Trophoblast cell (in vitro differentiated cells and primary cell): ENCODE data around the gene TMEM255B.
A peak's percentile ranks its signal among the peaks of the same experiment; 100 is the strongest.
"Not testable (repeated sequence)": the region's sequence is repeated elsewhere in the genome, so short reads cannot be mapped to it uniquely, and the experiment has no call there.

Experiments
- DNase-seq, 2 donors: peaks; one replicate each; pipeline ENCODE4 v3.0.0-alpha.2; 2016
- H2AFZ ChIP-seq: 2 replicates; pipeline ENCODE4 v1.6.1; 2013; ENCODE audit warnings: low read length, moderate library complexity, mild to moderate bottlenecking; ENCODE audit not compliant: insufficient read depth, poor library complexity
- H2AK5ac ChIP-seq: 2 replicates; pipeline ENCODE4 v1.6.1; 2013; ENCODE audit warnings: mild to moderate bottlenecking, low read length
- H2BK120ac ChIP-seq: 2 replicates; pipeline ENCODE4 v1.6.1; 2013; ENCODE audit warnings: low read length, mild to moderate bottlenecking, moderate library complexity; ENCODE audit not compliant: insufficient read depth, poor library complexity
- H2BK12ac ChIP-seq: 2 replicates; pipeline ENCODE4 v1.6.1; 2013; ENCODE audit warnings: mild to moderate bottlenecking, low read length, moderate library complexity
- H2BK5ac ChIP-seq: 2 replicates; pipeline ENCODE4 v1.6.1; 2013; ENCODE audit warnings: low read length, low read depth, moderate library complexity, mild to moderate bottlenecking; ENCODE audit not compliant: poor library complexity
- H3K14ac ChIP-seq: 2 replicates; pipeline ENCODE4 v1.6.1; 2013; ENCODE audit warnings: mild to moderate bottlenecking, low read length
- H3K18ac ChIP-seq: 2 replicates; pipeline ENCODE4 v1.6.1; 2013; ENCODE audit warnings: mild to moderate bottlenecking, low read length
- H3K23ac ChIP-seq: 2 replicates; pipeline ENCODE4 v1.6.1; 2013; ENCODE audit warnings: low read length
- H3K27ac ChIP-seq: 2 replicates; pipeline ENCODE4 v1.5.1; 2013; ENCODE audit warnings: low read depth, mild to moderate bottlenecking, inconsistent platforms, low read length, moderate library complexity
- H3K27me3 ChIP-seq: 2 replicates; pipeline ENCODE4 v1.6.1; 2013; ENCODE audit warnings: inconsistent platforms, mild to moderate bottlenecking, low read length, moderate library complexity; ENCODE audit not compliant: insufficient read depth
- H3K36me3 ChIP-seq, 2 experiments: 1 replicate in 1 of 2; 2 replicates in 1 of 2; pipeline ENCODE4 v1.6.1; 2013; ENCODE audit warnings: low read length in 2 of 2, mild to moderate bottlenecking in 2 of 2, moderate library complexity in 1 of 2; ENCODE audit not compliant: insufficient read depth in 2 of 2, control insufficient read depth in 1 of 2
- H3K4ac ChIP-seq: 2 replicates; pipeline ENCODE4 v1.6.1; 2013; ENCODE audit warnings: low read depth, mild to moderate bottlenecking, low read length, moderate library complexity
- H3K4me1 ChIP-seq, 2 experiments: 1 replicate in 1 of 2; 2 replicates in 1 of 2; pipeline ENCODE4 v1.6.1; 2013; ENCODE audit warnings: low read length in 2 of 2, mild to moderate bottlenecking in 2 of 2, moderate library complexity in 1 of 2; ENCODE audit not compliant: insufficient read depth in 2 of 2, control insufficient read depth in 1 of 2
- H3K4me2 ChIP-seq: 2 replicates; pipeline ENCODE4 v1.6.1; 2013; ENCODE audit warnings: inconsistent platforms, mild to moderate bottlenecking, low read length, moderate library complexity
- H3K4me3 ChIP-seq: 2 replicates; pipeline ENCODE4 v1.5.1; 2013; ENCODE audit warnings: mild to moderate bottlenecking, low read depth, low read length, inconsistent platforms
- H3K79me1 ChIP-seq: one replicate; pipeline ENCODE4 v1.6.1; 2013; ENCODE audit warnings: low read length
- H3K79me2 ChIP-seq: 2 replicates; pipeline ENCODE4 v1.6.1; 2013; ENCODE audit warnings: low read length, mild to moderate bottlenecking; ENCODE audit not compliant: control insufficient read depth, insufficient read depth, poor library complexity
- H3K9ac ChIP-seq: 2 replicates; pipeline ENCODE4 v1.6.1; 2013; ENCODE audit warnings: mild to moderate bottlenecking, low read length
- H3K9me3 ChIP-seq: 2 replicates; pipeline ENCODE4 v1.6.1; 2013; ENCODE audit warnings: low read depth, mild to moderate bottlenecking, control low read depth, inconsistent platforms, low read length; ENCODE audit not compliant: insufficient read depth
- H4K12ac ChIP-seq: 2 replicates; pipeline ENCODE4 v1.6.1; 2013; ENCODE audit warnings: low read depth, mild to moderate bottlenecking, low read length, moderate library complexity
- H4K8ac ChIP-seq: 2 replicates; pipeline ENCODE4 v1.6.1; 2013; ENCODE audit warnings: low read depth, mild to moderate bottlenecking, low read length, moderate library complexity
- H4K91ac ChIP-seq: one replicate; pipeline ENCODE4 v1.6.1; 2013; ENCODE audit warnings: low read depth, mild to moderate bottlenecking, low read length, moderate library complexity
- WGBS: extraction: QIAGEN DNeasy Blood & Tissue Kit; methylation state at CpG from one replicate; pipeline ENCODE4 v1.1.7; 2013; ENCODE audit warnings: missing lambda C conversion rate; ENCODE audit not compliant: insufficient read length, insufficient coverage; ENCODE audit errors: extremely low coverage; 5-methylcytosine and 5-hydroxymethylcytosine counted together

Gene TMEM255B

DNA sequence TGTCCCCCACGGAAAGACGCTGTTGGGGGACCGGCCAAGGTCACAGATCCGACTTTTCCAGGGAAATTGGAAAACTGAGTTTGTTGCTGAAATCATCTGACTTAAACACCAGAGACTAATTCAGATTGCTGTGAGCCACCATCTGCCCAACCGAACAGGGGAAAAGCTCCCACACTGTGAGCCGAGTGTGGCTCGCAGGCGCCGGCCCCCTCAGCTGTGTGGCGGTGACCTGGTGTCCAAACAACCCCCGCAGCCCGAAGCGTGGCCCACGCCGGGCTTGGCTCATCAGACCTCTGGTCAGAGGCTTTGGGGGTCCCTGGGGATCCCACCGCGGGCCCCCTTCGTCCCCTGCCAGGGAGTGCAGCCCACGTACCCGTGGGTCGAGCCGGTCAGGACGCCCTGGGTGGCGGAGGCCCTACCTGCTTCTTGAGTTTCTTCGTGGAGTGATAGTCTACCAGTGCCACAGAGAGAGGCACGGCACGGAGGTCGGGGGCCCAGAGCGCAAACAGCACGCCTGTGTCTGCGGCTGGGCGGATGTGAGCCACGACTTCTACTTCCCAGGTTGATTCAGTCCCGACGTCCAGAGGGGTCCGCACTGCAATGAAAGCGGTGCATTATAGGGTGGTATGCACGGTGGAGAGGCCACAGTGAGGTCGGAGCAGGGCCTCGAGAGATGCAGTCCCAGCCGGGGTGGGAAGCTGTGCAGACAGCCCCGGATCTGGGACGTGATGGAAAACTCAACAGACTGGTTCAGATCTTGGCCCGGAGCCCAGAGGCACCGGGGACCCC, 64.1 kb downstream of the TMEM255B start:
- no peak overlapping the region for H3K14ac ChIP-seq
- no peaks in the 10 kb centered on the region for H3K27me3 ChIP-seq
- no peak overlapping the region for H3K4me2 ChIP-seq
- peak overlapping the region; percentile 44 for H4K91ac ChIP-seq
- H3K4ac ChIP-seq = no peak overlapping the region
- no peak overlapping the region for H3K23ac ChIP-seq
- H3K36me3 ChIP-seq = peaks cover 8 to 16% of the 10 kb centered on the region in 2 experiments
- WGBS = no CpG with 5 or more reads among the region's 45 CpGs
- peaks cover 19% of the 10 kb centered on the region for H3K79me1 ChIP-seq
- H3K79me2 ChIP-seq = no peaks in the 10 kb centered on the region
- peaks cover 10 to 15% of the 10 kb centered on the region in 2 experiments for H3K4me1 ChIP-seq
- H4K12ac ChIP-seq = no peak overlapping the region
- no peak for DNase-seq
- no peak overlapping the region for H2AFZ ChIP-seq
- no peak overlapping the region for H3K18ac ChIP-seq
- H3K9me3 ChIP-seq = no peaks in the 10 kb centered on the region
- no peak overlapping the region for H2BK5ac ChIP-seq
- no peak overlapping the region for H3K4me3 ChIP-seq
- H3K9ac ChIP-seq = no peak overlapping the region
- H3K27ac ChIP-seq = no peak overlapping the region
- no peak overlapping the region for H2BK120ac ChIP-seq
- H2BK12ac ChIP-seq = peak overlapping the region; percentile 15
- H4K8ac ChIP-seq = no peak overlapping the region
- peak overlapping the region; percentile 26 for H2AK5ac ChIP-seq

DNA sequence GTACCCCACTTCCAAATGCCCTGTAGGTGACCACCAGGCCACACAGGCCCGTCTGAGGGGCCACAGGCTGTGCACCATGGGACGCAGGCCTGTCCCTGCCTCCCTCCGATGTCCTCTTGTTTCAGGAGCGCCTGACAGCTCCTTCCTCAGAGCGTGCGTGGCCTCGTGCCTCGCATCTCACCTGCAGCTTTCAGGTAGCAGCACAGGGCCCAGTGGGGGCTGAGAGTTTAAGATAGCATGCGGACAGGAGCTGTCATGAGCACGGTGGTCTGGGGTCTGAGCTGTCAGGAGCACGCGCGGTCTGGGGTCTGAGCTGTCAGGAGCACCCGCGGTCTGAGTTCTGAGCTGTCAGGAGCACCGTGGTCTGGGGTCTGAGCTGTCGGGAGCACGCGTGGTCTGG, 64.7 kb downstream of the TMEM255B start:
- Histone ChIP-seq H3K79me1 (peaks cover 19% of the 10 kb centered on the region), H2AK5ac (no peak overlapping the region), H2BK12ac (no peak overlapping the region), H2AFZ (no peak overlapping the region), H3K9me3 (peaks cover 3% of the 10 kb centered on the region), H2BK5ac (no peak overlapping the region), H4K12ac (no peak overlapping the region), H3K27me3 (no peaks in the 10 kb centered on the region), H3K18ac (no peak overlapping the region), H3K9ac (no peak overlapping the region), H3K36me3 (peaks cover 13 to 18% of the 10 kb centered on the region in 2 experiments), H3K79me2 (no peaks in the 10 kb centered on the region), H2BK120ac (no peak overlapping the region), H3K4me2 (no peak overlapping the region), H3K4me3 (no peak overlapping the region), H3K4ac (no peak overlapping the region), H4K8ac (no peak overlapping the region), H4K91ac (no peak overlapping the region), H3K23ac (no peak overlapping the region), H3K27ac (no peak overlapping the region), H3K14ac (no peak overlapping the region), H3K4me1 (peaks cover 10 to 15% of the 10 kb centered on the region in 2 experiments)
- WGBS = no CpG with 5 or more reads among the region's 19 CpGs
- DNase-seq = no peak

DNA sequence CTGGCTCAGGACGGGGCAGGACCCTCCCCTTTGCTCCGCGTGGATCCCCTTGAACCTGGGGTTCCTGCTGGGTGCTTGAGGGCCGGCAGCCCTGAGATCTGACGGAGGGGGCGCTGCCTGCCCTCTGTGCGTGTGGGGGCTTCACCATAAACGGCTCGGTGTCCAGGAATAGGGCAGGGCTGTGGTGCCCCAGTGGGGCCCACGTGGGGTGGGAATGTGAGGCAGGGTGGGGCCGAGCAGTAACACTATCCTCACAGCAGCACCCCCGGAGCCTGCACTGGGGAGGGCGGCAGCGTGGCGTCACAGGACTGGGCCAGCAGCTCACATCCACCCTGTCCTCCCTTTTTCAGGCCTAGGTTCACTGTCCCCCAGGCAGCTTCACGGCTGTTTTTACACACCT, 66.8 kb downstream of the TMEM255B start:
- Histone ChIP-seq H3K9me3 (peaks cover 7% of the 10 kb centered on the region), H3K23ac (no peak overlapping the region), H3K27me3 (no peaks in the 10 kb centered on the region), H2BK5ac (no peak overlapping the region), H3K36me3 (peaks cover 13 to 18% of the 10 kb centered on the region in 2 experiments), H3K18ac (no peak overlapping the region), H3K4me2 (no peak overlapping the region), H3K14ac (no peak overlapping the region), H2BK12ac (no peak overlapping the region), H3K27ac (no peak overlapping the region), H3K9ac (no peak overlapping the region), H4K8ac (no peak overlapping the region), H2AK5ac (no peak overlapping the region), H2BK120ac (no peak overlapping the region), H3K4ac (no peak overlapping the region), H2AFZ (no peak overlapping the region), H4K12ac (no peak overlapping the region), H3K4me1 (peaks cover 8 to 12% of the 10 kb centered on the region in 2 experiments), H3K79me1 (peaks cover 16% of the 10 kb centered on the region), H4K91ac (no peak overlapping the region), H3K4me3 (no peak overlapping the region), H3K79me2 (no peaks in the 10 kb centered on the region)
- DNase-seq = no peak
- no CpG with 5 or more reads among the region's 16 CpGs for WGBS

DNA sequence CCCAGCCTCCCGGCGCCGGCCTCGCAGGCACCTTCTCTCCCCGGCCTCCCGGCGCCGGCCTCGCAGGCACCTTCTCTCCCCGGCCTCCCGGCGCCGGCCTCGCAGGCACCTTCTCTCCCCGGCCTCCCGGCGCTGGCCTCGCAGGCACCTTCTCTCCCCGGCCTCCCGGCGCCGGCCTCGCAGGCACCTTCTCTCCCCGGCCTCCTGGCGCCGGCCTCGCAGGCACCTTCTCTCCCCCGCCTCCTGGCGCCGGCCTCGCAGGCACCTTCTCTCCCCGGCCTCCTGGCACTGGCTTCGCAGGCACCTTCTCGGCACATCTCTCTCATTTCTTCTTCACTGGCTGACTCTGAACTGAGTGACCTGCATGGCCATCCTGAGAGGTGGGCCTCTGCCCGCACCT, 67.4 kb downstream of the TMEM255B start:
- DNase-seq, H3K4me3 ChIP-seq, H3K4ac ChIP-seq, H3K4me2 ChIP-seq, H2BK120ac ChIP-seq, H3K9me3 ChIP-seq, H2BK12ac ChIP-seq, H3K18ac ChIP-seq, H2AK5ac ChIP-seq, H3K14ac ChIP-seq, H2AFZ ChIP-seq, H4K91ac ChIP-seq, H3K27ac ChIP-seq, H2BK5ac ChIP-seq, H3K79me2 ChIP-seq, H3K9ac ChIP-seq, H4K12ac ChIP-seq, H3K23ac ChIP-seq, H4K8ac ChIP-seq, H3K27me3 ChIP-seq: not testable (repeated sequence)
- no CpG with 5 or more reads among the region's 35 CpGs for WGBS
- H3K79me1 ChIP-seq = peaks cover 14% of the 10 kb centered on the region
- peaks cover 14 to 18% of the 10 kb centered on the region in 2 experiments for H3K36me3 ChIP-seq
- H3K4me1 ChIP-seq = peaks cover 6 to 12% of the 10 kb centered on the region in 2 experiments
